ENCODE data around the gene VPREB1.
"Not testable (repeated sequence)": the region's sequence is repeated elsewhere in the genome, so short reads cannot be mapped to it uniquely, and the experiment has no call there.

VPREB1 gene

GRCh38 chr22:22270036-22270676 is 25.6 kb downstream of the VPREB1 start:
- ATAC-seq (replicated peaks); H3K4me3 Mint-ChIP-seq; H3K4me1 Mint-ChIP-seq (ENCODE audit: low read depth in 2 of 2); H3K36me3 Mint-ChIP-seq (ENCODE audit: insufficient read depth); H3K27me3 Mint-ChIP-seq; DNase-seq; H3K9me3 Mint-ChIP-seq; H3K27ac Mint-ChIP-seq: not testable (repeated sequence)

GRCh38 chr22:22277423-22277822 is 32.8 kb downstream of the VPREB1 start:
- DNase-seq; H3K27ac Mint-ChIP-seq; H3K4me1 Mint-ChIP-seq (ENCODE audit: low read depth in 2 of 2); H3K9me3 Mint-ChIP-seq; H3K36me3 Mint-ChIP-seq (ENCODE audit: insufficient read depth); H3K4me3 Mint-ChIP-seq; H3K27me3 Mint-ChIP-seq; ATAC-seq (replicated peaks): not testable (repeated sequence)

GRCh38 chr22:22284962-22285756 is 40.6 kb downstream of the VPREB1 start:
- not testable (repeated sequence) for H3K4me1 Mint-ChIP-seq (ENCODE audit: low read depth in 2 of 2); H3K27ac Mint-ChIP-seq; H3K27me3 Mint-ChIP-seq; ATAC-seq (replicated peaks); DNase-seq; H3K9me3 Mint-ChIP-seq; H3K36me3 Mint-ChIP-seq (ENCODE audit: insufficient read depth); H3K4me3 Mint-ChIP-seq

- H3K9me3 Mint-ChIP-seq; H3K27me3 Mint-ChIP-seq; H3K36me3 Mint-ChIP-seq (ENCODE audit: insufficient read depth); H3K4me1 Mint-ChIP-seq (ENCODE audit: low read depth in 2 of 2); DNase-seq; ATAC-seq (replicated peaks); H3K27ac Mint-ChIP-seq; H3K4me3 Mint-ChIP-seq: not testable (repeated sequence)
These were observed 42.0 kb downstream of the VPREB1 start for GRCh38 chr22:22286390-22287105.

GRCh38 chr22:22287106-22287626 is 42.6 kb downstream of the VPREB1 start:
- ATAC-seq (replicated peaks); H3K27ac Mint-ChIP-seq; H3K4me3 Mint-ChIP-seq; H3K4me1 Mint-ChIP-seq (ENCODE audit: low read depth in 2 of 2); H3K36me3 Mint-ChIP-seq (ENCODE audit: insufficient read depth); H3K27me3 Mint-ChIP-seq; H3K9me3 Mint-ChIP-seq; DNase-seq: not testable (repeated sequence)

GRCh38 chr22:22289666-22290065 is 45.1 kb downstream of the VPREB1 start:
- H3K9me3 Mint-ChIP-seq, result not testable (repeated sequence)

GRCh38 chr22:22291129-22291806 is 46.7 kb downstream of the VPREB1 start:
- H3K4me3 Mint-ChIP-seq; ATAC-seq (replicated peaks); H3K4me1 Mint-ChIP-seq (ENCODE audit: low read depth in 2 of 2); DNase-seq; H3K27ac Mint-ChIP-seq; H3K9me3 Mint-ChIP-seq; H3K27me3 Mint-ChIP-seq; H3K36me3 Mint-ChIP-seq (ENCODE audit: insufficient read depth): not testable (repeated sequence)

More at GRCh38 chr22:22289666-22290065, 45.1 kb downstream of the VPREB1 start:
- H3K4me3 Mint-ChIP-seq; ATAC-seq (replicated peaks); H3K27me3 Mint-ChIP-seq; DNase-seq; H3K27ac Mint-ChIP-seq; H3K36me3 Mint-ChIP-seq (ENCODE audit: insufficient read depth); H3K4me1 Mint-ChIP-seq (ENCODE audit: low read depth in 2 of 2): not testable (repeated sequence)

GRCh38 chr22:22292656-22293055 is 48.1 kb downstream of the VPREB1 start:
- not testable (repeated sequence) for H3K9me3 Mint-ChIP-seq; H3K27me3 Mint-ChIP-seq; ATAC-seq (replicated peaks); DNase-seq; H3K27ac Mint-ChIP-seq; H3K4me3 Mint-ChIP-seq
- Mint-ChIP-seq H3K36me3 (ENCODE audit: insufficient read depth) (peaks cover 11% of the 10 kb centered on the region), H3K4me1 (ENCODE audit: low read depth in 2 of 2) (peaks cover 10 to 11% of the 10 kb centered on the region in 2 donors)

- Mint-ChIP-seq H3K36me3 (ENCODE audit: insufficient read depth) (peaks cover 13% of the 10 kb centered on the region), H3K4me1 (ENCODE audit: low read depth in 2 of 2) (peaks cover 10 to 11% of the 10 kb centered on the region in 2 donors)
- ATAC-seq (replicated peaks); DNase-seq; H3K27me3 Mint-ChIP-seq; H3K27ac Mint-ChIP-seq; H3K9me3 Mint-ChIP-seq; H3K4me3 Mint-ChIP-seq: not testable (repeated sequence)
These were observed 48.9 kb downstream of the VPREB1 start for GRCh38 chr22:22293436-22293835.

- H3K27me3 Mint-ChIP-seq; H3K27ac Mint-ChIP-seq; DNase-seq; ATAC-seq (replicated peaks); H3K4me3 Mint-ChIP-seq; H3K9me3 Mint-ChIP-seq: not testable (repeated sequence)
- peaks cover 11 to 13% of the 10 kb centered on the region in 2 donors for H3K4me1 Mint-ChIP-seq (ENCODE audit: low read depth in 2 of 2)
- H3K36me3 Mint-ChIP-seq (ENCODE audit: insufficient read depth), result peaks cover 13% of the 10 kb centered on the region
These were observed 50.1 kb downstream of the VPREB1 start for GRCh38 chr22:22294641-22295040.

Data from effector memory CD8-positive, alpha-beta T cell (primary cell).